GM21528 (cell line): ENCODE measurements around the gene RABEP1.
"Not testable (repeated sequence)": the region's sequence is repeated elsewhere in the genome, so short reads cannot be mapped to it uniquely, and the experiment has no call there.

Experiments used
- ATAC-seq: cut with Tn5 transposase; IDR thresholded peaks from one replicate; pipeline ENCODE4 v1.9.1; 2021; ENCODE audit warnings: mild to moderate bottlenecking, moderate library complexity; ENCODE audit not compliant: unreplicated experiment, low FRiP score

The RABEP1 gene

GRCh38 chr17:5418858-5419355 is 136.8 kb downstream of the RABEP1 start:
- peak; percentile 38 for ATAC-seq

- ATAC-seq: peak; percentile 88
Measured at GRCh38 chr17:5419356-5419958, 137.4 kb downstream of the RABEP1 start, which contains the start of gene NUP88. Gene NUP88 (minus strand): TSS chr17:5419662. CDS start chr17:5419650, 12 bp downstream.

GRCh38 chr17:5419959-5420653 is 138.0 kb downstream of the RABEP1 start, which contains the start of gene RPAIN:
Gene RPAIN (plus strand): TSS chr17:5420182. CDS start chr17:5420211, 29 bp downstream.
- ATAC-seq: peak; percentile 53

GRCh38 chr17:5422505-5422904 is 140.4 kb downstream of the RABEP1 start:
- ATAC-seq: no peak

- ATAC-seq: no peak
Measured at GRCh38 chr17:5424909-5425308, 142.8 kb downstream of the RABEP1 start.

- no peak for ATAC-seq
Measured at GRCh38 chr17:5425826-5426225, 143.7 kb downstream of the RABEP1 start.

GRCh38 chr17:5429191-5429887 is 147.3 kb downstream of the RABEP1 start:
- no peak for ATAC-seq

GRCh38 chr17:5430413-5430999 is 148.4 kb downstream of the RABEP1 start:
- no peak for ATAC-seq

GRCh38 chr17:5431234-5431633 is 149.2 kb downstream of the RABEP1 start:
- not testable (repeated sequence) for ATAC-seq

- no peak for ATAC-seq
Measured at GRCh38 chr17:5431949-5432556, 150.0 kb downstream of the RABEP1 start.

GRCh38 chr17:5434984-5435383 is 152.9 kb downstream of the RABEP1 start:
- no peak for ATAC-seq
